Kidney (tissue), 14 donors: Measurements from ENCODE around the gene TTC13. TPM values are rescaled to one million over a fixed set of nuclear protein-coding genes. Genes with fewer than 3 reads are reported as not detected.

Experiments used
- DNase-seq, 5 donors: peaks; one replicate each; pipeline ENCODE4 v3.0.0-alpha.2; 2013 to 2020
- FAIRE-seq: peaks from 2 replicates; lab custom pipeline; 2012; peaks lifted over from hg19 to GRCh38; lab: Jason Lieb, UNC
- H3K27ac ChIP-seq, 2 donors: one replicate each; pipeline ENCODE4 v1.7.0; 2013; ENCODE audit warnings: low read depth in 2 of 2, low read length in 2 of 2, inconsistent platforms in 1 of 2
- H3K27me3 ChIP-seq: one replicate; pipeline ENCODE4 v1.7.1; 2013; ENCODE audit warnings: low read length, inconsistent platforms; ENCODE audit not compliant: control insufficient read depth, insufficient read depth
- H3K36me3 ChIP-seq, 3 donors: one replicate each; pipeline versions ENCODE4 v1.7.0 to v1.7.1; 2013; ENCODE audit warnings: low read length in 3 of 3, control low read depth in 1 of 3, inconsistent platforms in 1 of 3; ENCODE audit not compliant: insufficient read depth in 3 of 3, control insufficient read depth in 2 of 3
- H3K4me1 ChIP-seq, 3 donors: one replicate each; pipeline versions ENCODE4 v1.7.0 to v1.7.1; 2013; ENCODE audit warnings: low read length in 3 of 3, inconsistent platforms in 1 of 3, low read depth in 1 of 3; ENCODE audit not compliant: control insufficient read depth in 2 of 3, insufficient read depth in 2 of 3
- H3K4me3 ChIP-seq, 3 donors: one replicate each; pipeline versions ENCODE4 v1.7.0 to v1.8.1; 2013; ENCODE audit warnings: low read length in 3 of 3, control low read depth in 1 of 3, inconsistent platforms in 1 of 3
- H3K9ac ChIP-seq, 3 donors: one replicate each; pipeline versions ENCODE4 v1.7.0 to v1.7.1; 2013; ENCODE audit warnings: low read length in 3 of 3, control low read depth in 1 of 3, inconsistent platforms in 1 of 3
- H3K9me3 ChIP-seq, 3 donors: one replicate each; pipeline versions ENCODE4 v1.7.0 to v1.7.1; 2013; ENCODE audit warnings: low read length in 3 of 3, control low read depth in 1 of 3, inconsistent platforms in 1 of 3; ENCODE audit not compliant: control insufficient read depth in 2 of 3, insufficient read depth in 1 of 3
- intact Hi-C: fragments of 100-400 bp; cut with DNase I; formaldehyde crosslinking; loops from one replicate; pipeline ENCODE4 v1.11.1; 2022
- polyA plus RNA-seq: library from polyadenylated mRNA; stranded (reverse); fragments of 350-450 nt; fragmentation: Illumina TruSeq; extraction: RNeasy Lipid Tissue Mini Kit (QIAGEN cat#74804); gene quantifications from one replicate; pipeline ENCODE4 v1.2.3, GENCODE V29; 2014; ENCODE audit warnings: low read depth, low replicate concordance; ENCODE audit not compliant: insufficient read depth
- total RNA-seq: library from RNA; stranded (reverse); fragmentation: NEBNext Ultra II Directional; extraction: Animal tissue kit (Norgen Biotek cat#: 25700); gene quantifications from one replicate; pipeline ENCODE4 v1.2.1, GENCODE V29; 2021
- TF ChIP-seq, protein P1 (sequence below): IDR thresholded peaks from 3 replicates; pipeline ENCODE4 v1.5.1; 2012; ENCODE audit warnings: mild to moderate bottlenecking, moderate library complexity, borderline replicate concordance; ENCODE audit not compliant: insufficient read depth; ENCODE audit errors: extremely low read depth
- donor health status: control.
- donor health status: control.
- donor health status: control.
- donor health status: control.
- donor health status: control.
- donor health status: DM: yes; HTN: yes; CAD: no.
- donor health status: Normal renal cell carcinoma (clear cell type).

TTC13 gene
- total and polyA plus RNA-seq, 2 donors from 2014 or later, result 4.2 to 15.6 TPM

- no peaks in the 10 kb centered on the region for H3K36me3 ChIP-seq
- FAIRE-seq, result no peak
Measured at GRCh38 chr1:230883967-230884366, 94.7 kb downstream of the TTC13 start.

GRCh38 chr1:230879778-230880177, 98.9 kb downstream of the TTC13 start:
- Histone ChIP-seq H3K9ac (no peak overlapping the region), H3K27ac (no peak overlapping the region), H3K9me3 (peaks cover 0 to 5% (median 0%) of the 10 kb centered on the region in 3 donors), H3K4me3 (no peak overlapping the region), H3K36me3 (no peaks in the 10 kb centered on the region), H3K4me1 (no peaks in the 10 kb centered on the region), H3K27me3 (no peaks in the 10 kb centered on the region)
- TF ChIP-seq, protein P1, sequence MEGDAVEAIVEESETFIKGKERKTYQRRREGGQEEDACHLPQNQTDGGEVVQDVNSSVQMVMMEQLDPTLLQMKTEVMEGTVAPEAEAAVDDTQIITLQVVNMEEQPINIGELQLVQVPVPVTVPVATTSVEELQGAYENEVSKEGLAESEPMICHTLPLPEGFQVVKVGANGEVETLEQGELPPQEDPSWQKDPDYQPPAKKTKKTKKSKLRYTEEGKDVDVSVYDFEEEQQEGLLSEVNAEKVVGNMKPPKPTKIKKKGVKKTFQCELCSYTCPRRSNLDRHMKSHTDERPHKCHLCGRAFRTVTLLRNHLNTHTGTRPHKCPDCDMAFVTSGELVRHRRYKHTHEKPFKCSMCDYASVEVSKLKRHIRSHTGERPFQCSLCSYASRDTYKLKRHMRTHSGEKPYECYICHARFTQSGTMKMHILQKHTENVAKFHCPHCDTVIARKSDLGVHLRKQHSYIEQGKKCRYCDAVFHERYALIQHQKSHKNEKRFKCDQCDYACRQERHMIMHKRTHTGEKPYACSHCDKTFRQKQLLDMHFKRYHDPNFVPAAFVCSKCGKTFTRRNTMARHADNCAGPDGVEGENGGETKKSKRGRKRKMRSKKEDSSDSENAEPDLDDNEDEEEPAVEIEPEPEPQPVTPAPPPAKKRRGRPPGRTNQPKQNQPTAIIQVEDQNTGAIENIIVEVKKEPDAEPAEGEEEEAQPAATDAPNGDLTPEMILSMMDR, result no peak
- DNase-seq, result peak in 2 of 5 donors; percentile 39 to 59
- intact Hi-C loops, result no loop called here
- FAIRE-seq, result no peak

More at GRCh38 chr1:230883967-230884366, 94.7 kb downstream of the TTC13 start:
- Histone ChIP-seq H3K4me1 (no peaks in the 10 kb centered on the region), H3K27me3 (no peaks in the 10 kb centered on the region), H3K9ac (no peak overlapping the region), H3K27ac (no peak overlapping the region), H3K9me3 (peaks cover 0 to 12% (median 0%) of the 10 kb centered on the region in 3 donors), H3K4me3 (no peak overlapping the region)
- DNase-seq, result no peak
- TF ChIP-seq, protein P1, result no peak
- intact Hi-C loops, result no loop called here

DNA sequence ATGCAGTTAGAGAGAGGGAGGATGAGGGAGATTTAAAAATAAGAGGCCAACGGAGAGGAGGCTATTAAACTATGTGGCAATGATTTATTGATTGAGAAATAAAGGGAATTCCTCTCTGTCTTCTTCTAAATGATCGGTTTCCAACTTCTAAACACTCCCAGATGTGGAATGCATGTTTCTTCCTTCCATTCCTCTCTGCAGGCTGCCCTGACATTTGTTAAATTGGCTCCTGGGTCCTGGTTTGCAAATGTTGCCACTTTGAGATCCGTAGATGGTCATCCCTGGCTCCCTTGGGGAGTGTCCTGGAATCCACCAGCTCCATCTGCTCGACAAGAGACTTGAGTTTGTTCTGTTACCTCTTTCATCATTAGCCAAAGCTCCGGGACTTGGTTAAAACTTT, 100.1 kb downstream of the TTC13 start:
- peak in 3 of 5 donors; percentile 43 to 77 (median 61) for DNase-seq
- Histone ChIP-seq H3K4me3 (no peak overlapping the region), H3K36me3 (no peaks in the 10 kb centered on the region), H3K27ac (no peak overlapping the region), H3K4me1 (no peaks in the 10 kb centered on the region), H3K27me3 (no peaks in the 10 kb centered on the region), H3K9ac (no peak overlapping the region), H3K9me3 (no peaks in the 10 kb centered on the region)
- TF ChIP-seq, protein P1, result no peak
- intact Hi-C loops, result no loop called here
- FAIRE-seq, result no peak

DNA sequence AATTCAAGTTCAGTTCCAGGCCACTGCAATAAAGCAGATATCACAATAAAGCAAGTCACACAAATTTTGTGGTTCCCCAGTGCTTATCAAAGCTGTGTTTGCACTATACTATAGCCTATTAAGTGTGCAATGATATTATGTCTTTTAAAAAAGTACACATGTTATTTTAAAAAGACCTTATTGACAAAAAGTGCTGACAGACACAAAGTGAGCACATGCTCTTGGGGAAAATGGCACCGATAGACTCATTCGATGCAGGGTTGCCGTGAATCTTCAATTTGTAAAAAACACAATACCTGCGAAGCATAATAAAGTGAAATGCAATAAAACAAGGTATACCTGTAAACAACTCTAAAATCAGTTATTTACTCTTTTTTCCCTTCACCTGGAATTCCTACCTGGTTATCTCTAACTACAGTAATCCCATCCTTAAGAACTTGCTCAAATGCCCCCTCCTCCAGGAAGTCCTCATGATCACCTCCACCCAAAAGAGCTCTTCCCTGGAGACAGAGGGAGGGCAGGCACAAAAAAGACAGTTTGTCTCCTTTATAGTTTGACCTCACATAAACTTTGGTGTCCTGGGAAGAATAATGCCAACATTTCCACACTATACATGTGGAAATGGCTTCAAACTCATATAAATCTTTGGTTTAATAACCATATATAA, 100.6 kb downstream of the TTC13 start:
- H3K36me3 ChIP-seq, result no peaks in the 10 kb centered on the region
- DNase-seq (no peak), FAIRE-seq (no peak)
- H3K4me3 ChIP-seq, result no peak overlapping the region
- TF ChIP-seq, protein P1, result no peak
- H3K27ac ChIP-seq, result no peak overlapping the region
- H3K27me3 ChIP-seq, result no peaks in the 10 kb centered on the region
- H3K4me1 ChIP-seq, result no peaks in the 10 kb centered on the region
- no peaks in the 10 kb centered on the region for H3K9me3 ChIP-seq
- intact Hi-C loops, result no loop called here
- no peak overlapping the region for H3K9ac ChIP-seq
